H1 (cell line): ENCODE data around the gene PPP1R3E. TPM values are rescaled to one million over a fixed set of nuclear protein-coding genes. Genes with fewer than 3 reads are reported as not detected.

Experiments
- CTCF ChIA-PET: fragments of 300-600 bp; sonication (Branson Sonifier 250); formaldehyde crosslinking; loops from one replicate; lab custom pipeline; 2021; ENCODE audit not compliant: partially characterized antibody; lab: Charles Lee
- POLR2A ChIA-PET: fragments of 300-600 bp; sonication (Branson Sonifier 250); formaldehyde crosslinking; loops from one replicate; lab custom pipeline; 2021; ENCODE audit warnings: inconsistent platforms; ENCODE audit not compliant: partially characterized antibody; lab: Charles Lee
- DNase-seq, 2 experiments: peaks; one replicate each; pipeline versions ENCODE4 v3.0.0 to v3.0.0-alpha.2; 2010 to 2022; ENCODE audit warnings: low spot score in 2 of 2, low read depth in 1 of 2, mixed read lengths in 1 of 2
- FAIRE-seq: peaks from 2 replicates; lab custom pipeline; 2011; peaks lifted over from hg19 to GRCh38; lab: Jason Lieb, UNC
- H2AFZ ChIP-seq: 2 replicates; pipeline ENCODE4 v1.8.1; 2012; ENCODE audit warnings: low read length, inconsistent platforms
- H2AK5ac ChIP-seq: 2 replicates; pipeline ENCODE4 v1.6.1; 2013; ENCODE audit warnings: low read depth, low read length
- H2BK120ac ChIP-seq: replicated peaks from 2 replicates; pipeline ENCODE3; 2013; ENCODE audit warnings: low read depth, low read length, inconsistent platforms
- H2BK12ac ChIP-seq: 2 replicates; pipeline ENCODE4 v1.6.1; 2013; ENCODE audit warnings: low read depth, low read length
- H2BK15ac ChIP-seq: 2 replicates; pipeline ENCODE4 v1.6.1; 2013; ENCODE audit warnings: low read length
- H2BK20ac ChIP-seq: 2 replicates; pipeline ENCODE4 v1.6.1; 2013; ENCODE audit warnings: low read length
- H2BK5ac ChIP-seq: 2 replicates; pipeline ENCODE4 v1.6.1; 2013; ENCODE audit warnings: low read depth, low read length
- H3K14ac ChIP-seq: 2 replicates; pipeline ENCODE4 v1.6.1; 2013; ENCODE audit warnings: inconsistent platforms; ENCODE audit not compliant: insufficient read length
- H3K18ac ChIP-seq: 2 replicates; pipeline ENCODE4 v1.6.1; 2013; ENCODE audit warnings: low read length; ENCODE audit errors: extremely low read depth
- H3K23ac ChIP-seq: 2 replicates; pipeline ENCODE4 v1.6.1; 2013; ENCODE audit warnings: inconsistent platforms; ENCODE audit not compliant: insufficient read length
- H3K23me2 ChIP-seq: 2 replicates; pipeline ENCODE4 v1.6.1; 2013; ENCODE audit warnings: low read depth, low read length
- H3K27ac ChIP-seq: 2 replicates; pipeline ENCODE4 v1.6.1; 2011; ENCODE audit warnings: low read depth, low read length, inconsistent platforms
- H3K27me3 ChIP-seq, 4 experiments: replicated peaks in 1 of 4; 1 replicate in 1 of 4; 2 replicates in 3 of 4; pipeline versions ENCODE4 v1.6.1 to v1.8.1; 2011 to 2013; ENCODE audit warnings: low read length in 3 of 4, mild to moderate bottlenecking in 3 of 4, inconsistent platforms in 2 of 4, mixed read lengths in 2 of 4, moderate library complexity in 1 of 4; ENCODE audit not compliant: control insufficient read depth in 3 of 4, insufficient read depth in 3 of 4; ENCODE audit errors: extremely low read depth in 1 of 4
- H3K36me3 ChIP-seq, 4 experiments: 2 replicates each; pipeline versions ENCODE4 v1.6.1 to v1.8.1; 2011 to 2013; ENCODE audit warnings: mild to moderate bottlenecking in 4 of 4, low read length in 3 of 4, moderate library complexity in 2 of 4, control low read depth in 1 of 4, inconsistent platforms in 1 of 4; ENCODE audit not compliant: insufficient read depth in 4 of 4, control insufficient read depth in 2 of 4
- H3K4ac ChIP-seq: replicated peaks from 2 replicates; pipeline ENCODE3; 2013; ENCODE audit warnings: low read length, low read depth, mixed read lengths, inconsistent platforms; ENCODE audit not compliant: insufficient read length
- H3K4me1 ChIP-seq, 4 experiments: replicated peaks in 1 of 4; 1 replicate in 1 of 4; 2 replicates in 3 of 4; pipeline versions ENCODE4 v1.6.1 to v1.8.1; 2011 to 2013; ENCODE audit warnings: low read length in 3 of 4, inconsistent platforms in 2 of 4, mixed read lengths in 1 of 4; ENCODE audit not compliant: insufficient read depth in 4 of 4, control insufficient read depth in 3 of 4
- H3K4me2 ChIP-seq, 2 experiments: 2 replicates each; pipeline versions ENCODE4 v1.6.1 to v1.8.1; 2011 to 2013; ENCODE audit warnings: low read depth in 2 of 2, low read length in 2 of 2, control low read depth in 1 of 2, inconsistent platforms in 1 of 2, mild to moderate bottlenecking in 1 of 2; ENCODE audit not compliant: insufficient read depth in 1 of 2
- H3K4me3 ChIP-seq, 4 experiments: fragments of 200-600, 300-600 bp in 1 of 4; sonication (generic), shearing (Covaris generic), sonication (Bioruptor Twin) in 1 of 4; 2 replicates each; pipeline versions ENCODE4 v1.5.1 to v1.8.1; 2011 to 2016; ENCODE audit warnings: low read length in 4 of 4, low read depth in 3 of 4, control low read depth in 2 of 4, inconsistent platforms in 2 of 4, mild to moderate bottlenecking in 2 of 4, mixed read lengths in 1 of 4, moderate library complexity in 1 of 4; ENCODE audit not compliant: insufficient read depth in 2 of 4; ENCODE audit errors: extremely low read depth in 1 of 4
- H3K56ac ChIP-seq: replicated peaks from 2 replicates; pipeline ENCODE3; 2013; ENCODE audit warnings: low read depth, mild to moderate bottlenecking, mixed read lengths, low read length, inconsistent platforms; ENCODE audit not compliant: insufficient read length
- H3K79me1 ChIP-seq: 2 replicates; pipeline ENCODE4 v1.6.1; 2013; ENCODE audit warnings: low read depth, low read length, control low read depth
- H3K79me2 ChIP-seq, 2 experiments: 2 replicates each; pipeline versions ENCODE4 v1.6.1 to v1.8.1; 2012 to 2013; ENCODE audit warnings: low read length in 2 of 2, mild to moderate bottlenecking in 2 of 2, inconsistent platforms in 1 of 2; ENCODE audit not compliant: insufficient read depth in 2 of 2, control insufficient read depth in 1 of 2
- H3K9ac ChIP-seq, 4 experiments: replicated peaks in 1 of 4; 1 replicate in 1 of 4; 2 replicates in 3 of 4; pipeline versions ENCODE4 v1.6.1 to v1.8.1; 2011 to 2013; ENCODE audit warnings: low read depth in 3 of 4, low read length in 3 of 4, control low read depth in 2 of 4, mild to moderate bottlenecking in 2 of 4, moderate library complexity in 2 of 4, inconsistent platforms in 1 of 4; ENCODE audit errors: extremely low read depth in 1 of 4
- H3K9me3 ChIP-seq, 2 experiments: 2 replicates each; pipeline versions ENCODE4 v1.6.1 to v1.8.1; 2012 to 2013; ENCODE audit warnings: mild to moderate bottlenecking in 2 of 2, moderate library complexity in 2 of 2, control low read depth in 1 of 2, inconsistent platforms in 1 of 2, low read depth in 1 of 2, low read length in 1 of 2, mixed read lengths in 1 of 2; ENCODE audit not compliant: insufficient read depth in 2 of 2
- H4K20me1 ChIP-seq, 2 experiments: replicated peaks in 1 of 2; 2 replicates each; pipeline versions ENCODE3 to v1.8.1; 2011 to 2013; ENCODE audit warnings: inconsistent platforms in 2 of 2, low read length in 2 of 2, mild to moderate bottlenecking in 1 of 2; ENCODE audit not compliant: insufficient read depth in 2 of 2, control insufficient read depth in 1 of 2
- H4K5ac ChIP-seq: 2 replicates; pipeline ENCODE4 v1.6.1; 2013; ENCODE audit warnings: low read length, low read depth, mixed read lengths, inconsistent platforms; ENCODE audit not compliant: insufficient read length
- H4K8ac ChIP-seq: 2 replicates; pipeline ENCODE4 v1.8.0; 2013; ENCODE audit warnings: mild to moderate bottlenecking, moderate library complexity, low read length, inconsistent platforms; ENCODE audit not compliant: insufficient read depth; ENCODE audit errors: extremely low read depth
- H4K91ac ChIP-seq: replicated peaks from 2 replicates; pipeline ENCODE3; 2013; ENCODE audit warnings: low read length, mixed read lengths, inconsistent platforms; ENCODE audit not compliant: insufficient read length
- ATF2 ChIP-seq: IDR thresholded peaks from 2 replicates; pipeline ENCODE4 v1.6.1; 2012; ENCODE audit warnings: low read length, inconsistent platforms
- BCL11A ChIP-seq, 2 experiments: IDR thresholded peaks; one replicate each; pipeline ENCODE4 v1.6.1; 2011; ENCODE audit warnings: low read depth in 2 of 2, low read length in 2 of 2, mild to moderate bottlenecking in 2 of 2
- CEBPB ChIP-seq: IDR thresholded peaks from 2 replicates; pipeline ENCODE4 v1.6.1; 2012; ENCODE audit warnings: low read depth, low read length
- CTBP2 ChIP-seq: IDR thresholded peaks from 2 replicates; pipeline ENCODE4 v1.7.0; 2011; ENCODE audit warnings: borderline replicate concordance, mild to moderate bottlenecking, moderate library complexity, mixed read lengths, low read length; ENCODE audit not compliant: insufficient read depth, insufficient read length
- GABPA ChIP-seq: IDR thresholded peaks from 2 replicates; pipeline ENCODE4 v1.6.1; 2011; ENCODE audit warnings: mild to moderate bottlenecking, low read length, moderate library complexity, borderline replicate concordance; ENCODE audit not compliant: insufficient read depth
- GTF2F1 ChIP-seq: IDR thresholded peaks from 2 replicates; pipeline ENCODE4 v1.6.1; 2012; ENCODE audit warnings: low read depth, low read length, improper control_type of control experiment, borderline replicate concordance
- KDM1A ChIP-seq: fragments of 200-600, 300-600 bp; sonication (generic); IDR thresholded peaks from 2 replicates; pipeline ENCODE4 v1.7.1; 2016; ENCODE audit warnings: mild to moderate bottlenecking, low read length, borderline replicate concordance
- RNF2 ChIP-seq: fragments of 200-900, 300-1000 bp; sonication (generic); IDR thresholded peaks from 2 replicates; pipeline ENCODE4 v1.7.1; 2016; ENCODE audit warnings: borderline replicate concordance, low read depth, mild to moderate bottlenecking, antibody characterized with exemption, low read length; ENCODE audit not compliant: poor library complexity, severe bottlenecking; ENCODE audit errors: missing control alignments
- SIN3A ChIP-seq, 2 experiments: IDR thresholded peaks in 1 of 2; conservative IDR thresholded peaks in 1 of 2; 2 replicates each; pipeline ENCODE4 v1.6.1; 2011 to 2012; ENCODE audit warnings: low read length in 2 of 2, improper control_type of control experiment in 1 of 2, low read depth in 1 of 2, mild to moderate bottlenecking in 1 of 2
- SIRT6 ChIP-seq: IDR thresholded peaks from one replicate; pipeline ENCODE4 v1.7.1; 2012; ENCODE audit warnings: low read length, inconsistent platforms
- TAF7 ChIP-seq: optimal IDR thresholded peaks from 2 replicates; pipeline ENCODE3; 2011; ENCODE audit warnings: low read depth, mild to moderate bottlenecking, inconsistent platforms, low read length, moderate library complexity, borderline replicate concordance
- whole genome bisulfite sequencing, 2 experiments: shearing (Covaris generic) in 1 of 2; methylation state at CpG; one replicate each; pipeline versions ENCODE4 v1.1.6 to v1.1.7; 2013 to 2015; ENCODE audit warnings: low lambda C conversion rate in 2 of 2, mixed read lengths in 2 of 2, inconsistent platforms in 1 of 2, low coverage in 1 of 2, missing lambda C conversion rate in 1 of 2; ENCODE audit not compliant: insufficient replicate concordance in 2 of 2, insufficient coverage in 1 of 2, insufficient read length in 1 of 2; ENCODE audit errors: extremely low coverage in 1 of 2, missing lambda C conversion rate in 1 of 2; 5-methylcytosine and 5-hydroxymethylcytosine counted together
- polyA plus RNA-seq, 7 experiments: library from polyadenylated mRNA; depleted of rRNA in 3 of 7; stranded (reverse) in 5 of 7; unstranded in 2 of 7; fragments of >200 nt in 5 of 7; fragments of 200-250 nt in 2 of 7; gene quantifications; 1 replicate in 5 of 7; 2 replicates in 1 of 7; 4 replicates in 1 of 7; pipeline versions ENCODE4 v1.2.1 to v1.2.3, GENCODE V29; 2011 to 2013; ENCODE audit warnings: missing spikeins in 2 of 7, mixed read lengths in 2 of 7
- total RNA-seq: library from RNA; stranded (reverse); fragmentation: NEBNext Ultra II Directional; extraction: Animal tissue kit (Norgen Biotek cat#: 25700); gene quantifications from 2 replicates; pipeline ENCODE4 v1.2.1, GENCODE V29; 2021

Gene PPP1R3E
- total and polyA plus RNA-seq, 2 of the 8 experiments (the other 6 are each of a cell fraction or from before 2014, with no cell fraction given), result 4.4 to 4.7 TPM

GRCh38 chr14:23281247-23281646, 21.4 kb downstream of the PPP1R3E start:
- H3K23me2 ChIP-seq, result peaks cover 3% of the 10 kb centered on the region; the same call in 1 of the 2 replicates
- H2BK120ac ChIP-seq, result no peak overlapping the region
- DNase-seq (no peak), FAIRE-seq (no peak)
- no peak overlapping the region for H4K91ac ChIP-seq
- H3K27ac ChIP-seq, result no peak overlapping the region
- H3K4me2 ChIP-seq, result no peak overlapping the region
- POLR2A ChIA-PET, result no interaction called here
- H3K4me3 ChIP-seq, result no peak overlapping the region
- H3K27me3 ChIP-seq, result peaks cover 0 to 4% (median 1%) of the 10 kb centered on the region in 4 experiments; a peak in 1 of 7 replicates
- CTCF ChIA-PET, result interaction anchor here (1.2 to 2.8 kb wide), 4 partner anchors 12 to 42 kb away, joined by 4 to 10 read pairs (median 9); no protein-coding TSS in a partner anchor
- H3K79me2 ChIP-seq, result peaks cover 0 to 5% of the 10 kb centered on the region in 2 experiments; a peak in 1 of 4 replicates
- H3K4me1 ChIP-seq, result peaks cover 2 to 7% (median 5%) of the 10 kb centered on the region in 4 experiments; a peak in 4 of 7 replicates
- 89% methylated on average over 6 of the region's 6 CpGs; no CpG with 5 or more reads in 1 of the 2 experiments for WGBS, 2 experiments
- H2BK15ac ChIP-seq, result no peak overlapping the region
- peaks cover 2 to 9% of the 10 kb centered on the region in 2 experiments for H4K20me1 ChIP-seq
- H3K56ac ChIP-seq, result no peak overlapping the region
- H2BK12ac ChIP-seq, result no peak overlapping the region
- no peak overlapping the region for H4K5ac ChIP-seq
- H3K9ac ChIP-seq, result no peak overlapping the region
- no peak overlapping the region for H3K4ac ChIP-seq
- H3K23ac ChIP-seq, result no peak overlapping the region
- H3K9me3 ChIP-seq, result no peaks in the 10 kb centered on the region
- H3K14ac ChIP-seq, result no peak overlapping the region
- H3K79me1 ChIP-seq, result no peaks in the 10 kb centered on the region
- H2BK5ac ChIP-seq, result no peak overlapping the region
- no peaks in the 10 kb centered on the region for H3K36me3 ChIP-seq
- no peak overlapping the region for H3K18ac ChIP-seq
- no peak overlapping the region for H2AFZ ChIP-seq
- H2BK20ac ChIP-seq, result no peak overlapping the region
- H2AK5ac ChIP-seq, result no peak overlapping the region
- no peak overlapping the region for H4K8ac ChIP-seq
- no peak for TF ChIP-seq CEBPB
- TF ChIP-seq BCL11A (IDR thresholded peaks at IDR 0.05; ENCODE audit: low read depth in 2 of 2, low read length in 2 of 2), result no peak
- TF ChIP-seq KDM1A, result no peak
- TF ChIP-seq TAF7, result no peak
- no peak for TF ChIP-seq GTF2F1
- TF ChIP-seq SIRT6, result no peak
- no peak for TF ChIP-seq GABPA
- no peak for TF ChIP-seq SIN3A (conservative IDR thresholded peaks at IDR 0.05 in 1 of 2, IDR thresholded peaks at IDR 0.05 in 1 of 2; ENCODE audit: low read depth in 1 of 2, low read length in 2 of 2)
- TF ChIP-seq ATF2, result no peak
- no peak for TF ChIP-seq RNF2
- no peak for TF ChIP-seq CTBP2
